K562 (cell line): ENCODE data around the gene RARG. TPM values are rescaled to one million over a fixed set of nuclear protein-coding genes. Genes with fewer than 3 reads are reported as not detected.

Source experiments
- ATAC-seq: fragments of 200-7000 bp; cut with Tn5 transposase; 3 replicates; pipeline ENCODE4 v1.9.1; 2020; ENCODE audit warnings: moderate library complexity
- BruUV-seq: library from RNA; stranded (reverse); fragments of 400-500 nt; replicated peaks from 2 replicates; lab custom pipeline; 2021; lab: Mats Ljungman, UMichigan
- CTCF ChIA-PET: fragments of 300-600 bp; formaldehyde crosslinking; extraction: SDS; loops from one replicate; lab custom pipeline; 2021; ENCODE audit warnings: low intra/inter-chr PET ratio; lab: Yijun Ruan, JAX
- POLR2A ChIA-PET: fragments of 300-600, 350-650 bp; sonication (Branson Sonifier 250); formaldehyde crosslinking; extraction: SDS; loops from one replicate; lab custom pipeline; 2021; ENCODE audit warnings: antibody characterized with exemption, inconsistent platforms; lab: Yijun Ruan, JAX
- DNase-seq, 4 experiments: peaks; one replicate each; pipeline versions ENCODE4 v3.0.0 to v3.0.0-alpha.2; 2011 to 2018; ENCODE audit warnings: low spot score in 3 of 4, mixed read lengths in 3 of 4; ENCODE audit errors: extremely low read depth in 1 of 4
- FAIRE-seq: peaks from 2 replicates; lab custom pipeline; 2011; peaks lifted over from hg19 to GRCh38; lab: Jason Lieb, UNC
- H2AFZ ChIP-seq: 2 replicates; pipeline ENCODE4 v1.6.0; 2011; ENCODE audit warnings: low read depth, low read length, control low read depth, inconsistent platforms
- H3K27ac ChIP-seq: fragments of 200-600 bp; 3 replicates; pipeline ENCODE4 v1.8.0; 2011; ENCODE audit warnings: low read depth, mild to moderate bottlenecking, control low read depth, inconsistent platforms, low read length, moderate library complexity, mixed read lengths; ENCODE audit errors: extremely low read depth
- H3K27me3 ChIP-seq, 2 experiments: fragments of 300-600 bp in 1 of 2; 2 replicates in 1 of 2; 3 replicates in 1 of 2; pipeline versions ENCODE4 v1.6.0 to v1.8.0; 2011; ENCODE audit warnings: inconsistent platforms in 2 of 2, low read length in 2 of 2, mild to moderate bottlenecking in 1 of 2, mixed read lengths in 1 of 2, moderate library complexity in 1 of 2; ENCODE audit not compliant: control insufficient read depth in 2 of 2, insufficient read depth in 2 of 2
- H3K36me3 ChIP-seq: fragments of 300-600 bp; 3 replicates; pipeline ENCODE4 v1.8.0; 2011; ENCODE audit warnings: mild to moderate bottlenecking, low read length, inconsistent platforms; ENCODE audit not compliant: control insufficient read depth, insufficient read depth
- H3K4me1 ChIP-seq, 2 experiments: fragments of 200-600 bp in 1 of 2; replicated peaks in 1 of 2; 2 replicates in 1 of 2; 3 replicates in 1 of 2; pipeline versions ENCODE4 v1.5.1 to v1.8.0; 2011; ENCODE audit warnings: inconsistent platforms in 2 of 2, low read length in 2 of 2, mild to moderate bottlenecking in 1 of 2, mixed read lengths in 1 of 2, moderate library complexity in 1 of 2; ENCODE audit not compliant: control insufficient read depth in 2 of 2, insufficient read depth in 2 of 2
- H3K4me2 ChIP-seq: 2 replicates; pipeline ENCODE4 v1.6.1; 2011; ENCODE audit warnings: low read length, control low read depth, inconsistent platforms, mixed read lengths; ENCODE audit not compliant: insufficient read depth
- H3K4me3 ChIP-seq: fragments of 200-600 bp; sonication (generic), shearing (Covaris generic); 2 replicates; pipeline ENCODE4 v1.5.1; 2016; ENCODE audit warnings: control low read depth, inconsistent platforms
- H3K79me2 ChIP-seq: fragments of 200-600 bp; 3 replicates; pipeline ENCODE4 v1.8.0; 2011; ENCODE audit warnings: low read length, inconsistent platforms; ENCODE audit not compliant: control insufficient read depth, insufficient read depth
- H3K9ac ChIP-seq, 2 experiments: 2 replicates each; pipeline versions ENCODE4 v1.6.0 to v1.6.1; 2011; ENCODE audit warnings: low read depth in 2 of 2, low read length in 2 of 2, control low read depth in 1 of 2, inconsistent platforms in 1 of 2, mild to moderate bottlenecking in 1 of 2, mixed read lengths in 1 of 2; ENCODE audit not compliant: insufficient read depth in 1 of 2
- H3K9me1 ChIP-seq: one replicate; pipeline ENCODE4 v1.6.0; 2011; ENCODE audit warnings: inconsistent platforms, mild to moderate bottlenecking, low read length, moderate library complexity; ENCODE audit not compliant: control insufficient read depth, insufficient read depth
- H3K9me3 ChIP-seq: replicated peaks from 2 replicates; pipeline ENCODE4 v1.5.1; 2011; ENCODE audit warnings: low read depth, low read length, inconsistent platforms; ENCODE audit not compliant: control insufficient read depth, insufficient read depth
- H4K20me1 ChIP-seq: replicated peaks from 2 replicates; pipeline ENCODE4 v1.6.1; 2011; ENCODE audit warnings: low read length, inconsistent platforms, mixed read lengths; ENCODE audit not compliant: control insufficient read depth, insufficient read depth
- CBFA2T3 ChIP-seq: fragments of 450-650 bp; IDR thresholded peaks from 2 replicates; pipeline ENCODE4 v1.6.1; 2017
- GTF2E2 ChIP-seq: fragments of 200-800 bp; sonication (Bioruptor generic); IDR thresholded peaks from 2 replicates; pipeline ENCODE4 v1.6.1; 2016; ENCODE audit warnings: missing genetic modification characterization, missing compliant biosample characterization
- HOMEZ ChIP-seq: fragments of 250-450 bp; sonication (Bioruptor Pico); IDR thresholded peaks from 2 replicates; pipeline ENCODE4 v1.4.0; 2020; ENCODE audit warnings: mild to moderate bottlenecking, moderate library complexity
- TAL1 ChIP-seq: fragments of 450-650 bp; IDR thresholded peaks from 2 replicates; pipeline ENCODE4 v1.6.1; 2016; ENCODE audit warnings: mild to moderate bottlenecking
- WGBS: fragments of 100-300 bp; shearing (Covaris generic); methylation state at CpG from one replicate; pipeline ENCODE4 v1.1.6; 2016; ENCODE audit warnings: low coverage, mixed read lengths; ENCODE audit not compliant: insufficient coverage; ENCODE audit errors: missing lambda C conversion rate; 5-methylcytosine and 5-hydroxymethylcytosine counted together
- in situ Hi-C: fragments of 300-500 bp; cut with MboI; formaldehyde crosslinking; loops from 4 replicates; pipeline ENCODE4 v1.15.0; 2018; ENCODE audit warnings: inconsistent platforms, mixed read lengths
- intact Hi-C: fragments of 100-400 bp; cut with micrococcal nuclease; formaldehyde crosslinking; loops from 2 replicates; pipeline ENCODE4 v1.14.2; 2022
- polyA plus RNA-seq, 8 experiments: library from polyadenylated mRNA; depleted of rRNA in 4 of 8; stranded (reverse) in 5 of 8; unstranded in 3 of 8; fragments of >200 nt; fragmentation: Nextera tagmentation in 2 of 8; fragmentation: Illumina TruSeq in 1 of 8; extraction: Ambion mirVana in 2 of 8; extraction: Trizol in 1 of 8; gene quantifications; 2 replicates each; pipeline versions ENCODE4 v1.2.1 to v1.2.3, GENCODE V29; 2011 to 2014; ENCODE audit warnings: inconsistent platforms in 1 of 8, missing spikeins in 1 of 8
- total RNA-seq, 7 experiments: library from RNA; depleted of rRNA in 6 of 7; stranded (reverse); fragments of >200 nt in 6 of 7; fragmentation: Illumina TruSeq in 2 of 7; extraction: Trizol in 2 of 7; gene quantifications; 2 replicates each; pipeline versions ENCODE4 v1.2.1 to v1.2.3, GENCODE V29; 2011 to 2021; ENCODE audit warnings: low replicate concordance in 1 of 7

The RARG gene
- total and polyA plus RNA-seq, 9 of the 15 experiments (the other 6 are each of a cell fraction or from before 2014, with no cell fraction given) = 0.18 to 7.6 (median 3.8) TPM

- H3K9me1 ChIP-seq = no peaks in the 10 kb centered on the region
- in situ Hi-C loops = no loop called here
- no peaks in the 10 kb centered on the region for H3K36me3 ChIP-seq
- TF ChIP-seq CBFA2T3 (no peak), GTF2E2 (tag) (no peak), TAL1 (no peak), HOMEZ (CRISPR knock-in tag) (no peak)
- DNase-seq (no peak), FAIRE-seq (no peak), ATAC-seq (no peak)
- 35% methylated on average over 4 of the region's 4 CpGs for WGBS
- no peak overlapping the region for H2AFZ ChIP-seq
- no peak overlapping the region for H3K4me2 ChIP-seq
- H3K27ac ChIP-seq = no peak overlapping the region
- H3K4me1 ChIP-seq = peaks cover 31 to 42% of the 10 kb centered on the region in 2 experiments
- intact Hi-C loops = no loop called here
- H4K20me1 ChIP-seq = no peaks in the 10 kb centered on the region; the same call in 1 of the 2 replicates
- CTCF ChIA-PET = no interaction called here
- POLR2A ChIA-PET = no interaction called here
- H3K9me3 ChIP-seq = no peaks in the 10 kb centered on the region
- H3K27me3 ChIP-seq = no peaks in the 10 kb centered on the region
- H3K79me2 ChIP-seq = no peaks in the 10 kb centered on the region
- no peak overlapping the region for H3K4me3 ChIP-seq
- no TSS peak for BruUV-seq
- no peak overlapping the region for H3K9ac ChIP-seq
Observed at GRCh38 chr12:53226815-53227214, 5.2 kb downstream of the RARG start.
